Activated CD4-positive, CD25-positive, alpha-beta regulatory T cell treated with anti-CD3 and anti-CD28 coated beads, Interleukin-2, amount 50 U/mL, for 72 hours (primary cell): ENCODE results near the gene VDAC1.
"Not testable (repeated sequence)": the region's sequence is repeated elsewhere in the genome, so short reads cannot be mapped to it uniquely, and the experiment has no call there.

Experiments
- DNase-seq: peaks from one replicate; pipeline ENCODE4 v3.0.0; 2021

Gene VDAC1

GRCh38 chr5:133963493-133964128 lies 41.2 kb downstream of the VDAC1 start:
- no peak for DNase-seq

DNA sequence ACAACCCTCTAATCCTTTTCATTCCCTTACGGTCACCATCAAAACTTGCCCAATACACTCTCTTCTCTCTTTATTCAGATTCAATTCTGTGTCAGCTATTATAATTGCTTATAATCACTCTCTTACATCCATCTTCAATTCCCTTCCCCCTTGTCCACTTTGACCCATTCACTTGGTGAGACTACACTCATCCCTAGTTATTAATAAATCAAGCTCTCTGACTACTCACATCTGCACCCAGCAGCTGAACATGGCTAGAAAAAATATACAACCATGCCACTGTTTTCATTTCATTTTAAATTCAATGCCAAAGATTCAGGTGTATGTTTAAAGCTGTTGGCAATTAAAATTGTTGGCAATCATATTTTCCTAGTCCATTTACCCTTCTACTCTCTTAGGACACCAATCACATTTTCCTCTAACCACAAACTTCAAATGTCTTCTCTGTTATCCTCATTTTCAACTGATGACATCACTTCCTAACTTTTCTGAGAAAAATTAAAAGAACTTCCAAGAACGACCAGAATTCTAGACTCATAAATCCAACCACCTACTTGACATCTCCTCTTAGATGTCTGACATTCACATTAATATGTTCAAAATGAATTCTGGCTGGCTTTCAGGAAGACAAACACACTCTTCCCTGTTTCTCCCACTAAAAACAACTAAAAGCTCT lies 41.8 kb downstream of the VDAC1 start:
- DNase-seq = no peak

DNA sequence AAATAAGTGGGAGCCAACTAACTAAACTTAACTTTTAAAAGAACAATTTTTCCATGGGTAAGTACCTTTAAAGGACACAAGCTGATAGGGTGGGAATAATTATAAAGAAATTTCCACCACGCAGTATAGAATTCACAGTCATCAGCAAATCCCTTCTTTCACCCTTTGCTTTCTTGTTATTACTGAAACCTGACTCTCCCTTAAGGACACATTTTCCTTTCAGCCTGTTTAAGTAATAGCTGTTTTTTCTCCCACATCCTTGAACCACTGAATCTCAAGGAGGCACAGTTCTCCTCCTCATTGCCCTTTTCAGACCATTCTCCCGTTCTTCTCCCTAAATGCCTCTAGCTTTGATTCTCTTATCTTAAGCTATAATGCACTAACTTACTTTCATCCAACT lies 42.6 kb downstream of the VDAC1 start:
- DNase-seq = no peak

DNA sequence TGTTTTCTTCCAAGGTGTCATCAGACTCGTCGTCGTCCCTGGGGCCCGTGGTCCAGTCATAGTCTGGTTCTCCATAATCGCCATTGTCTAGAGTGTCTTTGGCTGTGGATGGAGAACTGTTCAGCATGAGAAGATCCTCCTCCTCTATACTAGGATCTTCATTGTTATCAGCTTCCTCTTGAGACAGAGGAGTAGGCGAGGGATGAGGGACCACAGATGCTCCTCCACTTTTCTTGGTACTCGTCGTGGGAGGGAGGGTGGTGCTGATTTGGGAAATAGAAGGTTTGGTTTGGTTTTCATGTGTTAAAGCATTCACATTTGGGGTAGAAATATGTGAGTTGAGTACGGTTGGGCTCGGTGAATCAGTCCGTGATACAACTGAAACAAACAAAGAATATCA lies 45.1 kb downstream of the VDAC1 start:
- no peak for DNase-seq

GRCh38 chr5:133957591-133957990 lies 47.2 kb downstream of the VDAC1 start:
- no peak for DNase-seq

- no peak for DNase-seq
Measured at GRCh38 chr5:133957080-133957479, 47.7 kb downstream of the VDAC1 start.

DNA sequence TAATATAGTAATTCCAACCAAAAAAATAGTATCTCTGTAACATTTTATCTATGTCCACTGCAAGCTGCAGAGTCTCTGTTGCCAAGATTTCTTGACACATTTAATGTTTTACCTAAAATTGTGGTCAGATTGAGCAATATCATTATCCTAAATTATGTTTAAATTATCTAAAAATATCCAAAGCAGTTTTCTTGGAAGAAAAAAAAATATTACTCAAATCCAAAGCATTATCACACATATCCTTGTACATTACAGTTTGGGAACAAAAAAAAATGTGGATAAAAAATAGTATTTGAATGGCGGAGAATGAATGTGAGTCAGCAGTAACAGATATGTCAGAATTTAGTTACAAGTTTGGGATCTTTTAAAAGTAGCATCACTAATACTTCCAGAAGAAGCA lies 48.6 kb downstream of the VDAC1 start:
- not testable (repeated sequence) for DNase-seq

- DNase-seq = no peak
Measured at GRCh38 chr5:133953568-133954145, 51.1 kb downstream of the VDAC1 start.

- no peak for DNase-seq
Measured at GRCh38 chr5:133952729-133953567, 51.8 kb downstream of the VDAC1 start.

DNA sequence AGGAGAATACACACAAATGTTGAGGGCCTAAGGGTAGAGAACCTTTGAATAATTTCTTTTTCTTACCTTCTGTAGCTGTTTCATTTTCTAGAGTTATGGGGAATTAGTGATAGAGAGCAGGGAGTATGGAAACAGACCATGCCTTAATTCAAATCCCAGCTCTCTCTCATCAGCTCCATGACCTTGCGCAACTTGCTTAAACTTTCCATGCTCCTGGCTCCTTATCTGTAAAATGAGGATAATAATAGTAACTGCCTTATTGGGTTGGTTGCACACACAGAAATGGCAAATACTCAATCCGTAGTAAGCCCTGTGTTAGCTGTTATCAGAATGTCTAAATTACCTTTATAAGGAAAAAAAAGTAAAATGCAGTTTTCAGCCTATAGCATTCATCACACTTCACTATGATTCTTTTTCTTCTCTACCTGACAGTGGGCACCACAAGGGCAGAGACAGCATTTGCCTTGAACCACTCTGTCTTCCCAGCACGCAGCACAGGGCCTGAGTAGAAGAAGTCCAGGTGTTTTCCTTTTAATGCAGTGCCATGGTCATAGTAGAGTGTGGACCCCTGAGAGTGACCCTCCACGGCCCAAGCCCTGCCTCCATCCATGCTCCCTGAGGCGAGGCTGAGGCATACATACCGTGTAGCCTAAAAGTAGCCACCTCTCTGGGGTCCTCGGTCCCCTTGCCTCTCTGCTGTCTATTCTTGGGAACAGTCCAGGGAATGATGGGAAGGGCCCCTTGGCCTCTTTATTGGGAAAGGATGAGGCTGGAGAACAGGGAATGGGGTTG lies 53.8 kb downstream of the VDAC1 start:
- no peak for DNase-seq

GRCh38 chr5:133948721-133949120 lies 56.1 kb downstream of the VDAC1 start:
- DNase-seq = no peak

DNA sequence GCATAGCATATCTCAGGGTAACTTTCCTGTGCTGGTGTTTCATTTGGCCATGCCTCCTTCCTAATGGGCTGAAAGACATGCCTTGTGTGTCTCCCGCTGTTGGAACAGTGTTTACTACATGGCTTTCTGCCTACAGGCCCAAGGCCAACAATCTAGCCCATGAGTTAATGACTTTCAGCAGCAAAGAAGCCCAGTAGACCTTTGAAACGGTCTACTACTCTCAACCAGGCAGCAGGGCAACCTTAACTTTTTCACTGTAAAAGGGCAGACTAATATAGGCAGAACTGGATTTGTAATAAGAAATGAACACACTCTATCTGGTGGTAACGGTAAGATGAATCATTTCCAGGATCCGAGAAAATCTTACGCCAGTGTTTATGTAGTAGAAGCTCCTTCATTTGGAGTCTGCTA lies 57.3 kb downstream of the VDAC1 start:
- DNase-seq = no peak

GRCh38 chr5:133945568-133945967 lies 59.2 kb downstream of the VDAC1 start:
- DNase-seq = no peak

- DNase-seq = no peak
Measured at GRCh38 chr5:133944263-133945185, 60.3 kb downstream of the VDAC1 start.

GRCh38 chr5:133943475-133943817 lies 61.3 kb downstream of the VDAC1 start:
- DNase-seq = no peak

GRCh38 chr5:133942614-133943474 lies 61.9 kb downstream of the VDAC1 start:
- DNase-seq = no peak

DNA sequence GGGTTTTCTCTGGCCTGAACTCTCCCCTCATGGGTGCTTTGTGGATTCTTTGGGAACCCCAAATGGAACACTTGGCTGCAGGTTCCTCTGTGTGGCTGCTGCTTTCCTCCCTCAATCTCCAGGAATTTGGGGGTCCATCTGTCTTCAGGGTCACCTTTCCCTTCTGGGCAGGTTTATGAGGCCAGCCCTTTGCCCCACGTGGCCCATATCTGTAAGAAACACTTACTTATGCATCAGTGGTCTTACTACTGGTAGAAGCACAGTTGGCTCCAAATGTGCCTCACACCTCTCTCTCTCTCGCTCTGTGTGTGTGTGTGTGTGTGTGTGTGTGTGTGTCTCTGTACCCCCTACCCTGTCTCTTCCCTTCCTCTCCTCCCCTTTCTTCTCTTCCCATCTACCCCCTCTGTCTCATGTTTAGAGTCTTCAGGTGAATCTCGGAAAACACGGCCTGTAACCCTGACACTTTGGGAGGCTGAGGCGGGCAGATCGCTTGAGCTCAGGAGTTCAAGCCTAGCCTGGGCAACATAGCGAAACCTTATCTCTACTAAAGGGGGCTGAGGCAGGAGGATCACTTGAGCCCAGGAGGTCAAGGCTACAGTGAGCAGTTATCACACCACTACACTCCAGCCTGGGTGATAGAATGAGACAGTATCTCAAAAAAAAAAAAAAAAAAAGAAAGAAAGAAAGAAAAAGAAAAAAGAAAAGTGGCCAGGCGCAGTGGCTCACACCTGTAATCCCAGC lies 63.1 kb downstream of the VDAC1 start:
- no peak for DNase-seq

DNA sequence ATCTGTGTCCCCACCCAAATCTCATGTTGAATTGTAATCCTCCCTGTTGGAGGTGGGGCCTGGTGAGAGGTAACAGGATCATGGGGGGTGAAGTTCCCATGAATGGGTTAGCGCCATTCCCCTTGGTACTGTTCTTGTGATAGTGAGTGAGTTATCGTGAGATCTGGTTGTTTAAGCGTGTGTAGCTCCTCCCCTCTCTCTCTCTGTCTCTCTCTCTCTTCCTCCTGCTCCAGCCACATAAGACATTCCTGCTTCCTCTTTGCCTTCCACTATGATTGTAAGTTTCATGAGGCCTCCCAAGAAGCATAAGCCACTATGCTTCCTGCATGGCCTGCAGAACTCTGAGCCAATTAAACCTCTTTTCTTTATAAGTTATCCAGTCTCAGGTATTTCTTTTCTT lies 65.1 kb downstream of the VDAC1 start:
- DNase-seq = no peak

DNA sequence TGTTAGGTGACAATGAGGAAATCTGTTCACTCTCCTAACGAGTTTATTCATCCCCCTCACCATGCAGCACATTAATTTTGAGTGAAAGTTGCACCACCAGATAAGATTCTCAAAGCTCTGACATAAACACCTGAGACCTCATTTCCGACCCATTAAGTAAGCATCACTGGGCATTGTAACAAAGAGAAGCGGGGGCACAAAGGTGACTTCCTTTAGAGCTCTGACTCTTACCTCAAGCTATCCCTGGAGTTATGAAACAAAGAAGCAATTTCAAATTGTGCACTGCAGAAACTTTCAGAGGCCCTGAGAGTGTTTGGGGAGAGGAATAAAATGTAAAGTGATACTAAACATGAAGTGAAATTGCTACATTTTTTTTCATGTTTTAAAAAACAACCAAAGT lies 65.8 kb downstream of the VDAC1 start:
- no peak for DNase-seq
